K562 (cell line): ENCODE measurements around the gene NDUFA7. TPM values are rescaled to one million over a fixed set of nuclear protein-coding genes. Genes with fewer than 3 reads are reported as not detected.

Experiments used
- ATAC-seq: fragments of 200-7000 bp; cut with Tn5 transposase; 3 replicates; pipeline ENCODE4 v1.9.1; 2020; ENCODE audit warnings: moderate library complexity
- BruUV-seq: library from RNA; stranded (reverse); fragments of 400-500 nt; replicated peaks from 2 replicates; lab custom pipeline; 2021; lab: Mats Ljungman, UMichigan
- CTCF ChIA-PET: fragments of 300-600 bp; formaldehyde crosslinking; extraction: SDS; loops from one replicate; lab custom pipeline; 2021; ENCODE audit warnings: low intra/inter-chr PET ratio; lab: Yijun Ruan, JAX
- POLR2A ChIA-PET: fragments of 300-600, 350-650 bp; sonication (Branson Sonifier 250); formaldehyde crosslinking; extraction: SDS; loops from one replicate; lab custom pipeline; 2021; ENCODE audit warnings: antibody characterized with exemption, inconsistent platforms; lab: Yijun Ruan, JAX
- DNase-seq, 4 experiments: peaks; one replicate each; pipeline versions ENCODE4 v3.0.0 to v3.0.0-alpha.2; 2011 to 2018; ENCODE audit warnings: low spot score in 3 of 4, mixed read lengths in 3 of 4; ENCODE audit errors: extremely low read depth in 1 of 4
- FAIRE-seq: peaks from 2 replicates; lab custom pipeline; 2011; peaks lifted over from hg19 to GRCh38; lab: Jason Lieb, UNC
- H2AFZ ChIP-seq: 2 replicates; pipeline ENCODE4 v1.6.0; 2011; ENCODE audit warnings: low read depth, low read length, control low read depth, inconsistent platforms
- H3K27ac ChIP-seq: fragments of 200-600 bp; 3 replicates; pipeline ENCODE4 v1.8.0; 2011; ENCODE audit warnings: low read depth, mild to moderate bottlenecking, control low read depth, inconsistent platforms, low read length, moderate library complexity, mixed read lengths; ENCODE audit errors: extremely low read depth
- H3K27me3 ChIP-seq, 2 experiments: fragments of 300-600 bp in 1 of 2; 2 replicates in 1 of 2; 3 replicates in 1 of 2; pipeline versions ENCODE4 v1.6.0 to v1.8.0; 2011; ENCODE audit warnings: inconsistent platforms in 2 of 2, low read length in 2 of 2, mild to moderate bottlenecking in 1 of 2, mixed read lengths in 1 of 2, moderate library complexity in 1 of 2; ENCODE audit not compliant: control insufficient read depth in 2 of 2, insufficient read depth in 2 of 2
- H3K36me3 ChIP-seq: fragments of 300-600 bp; 3 replicates; pipeline ENCODE4 v1.8.0; 2011; ENCODE audit warnings: mild to moderate bottlenecking, low read length, inconsistent platforms; ENCODE audit not compliant: control insufficient read depth, insufficient read depth
- H3K4me1 ChIP-seq, 2 experiments: fragments of 200-600 bp in 1 of 2; replicated peaks in 1 of 2; 2 replicates in 1 of 2; 3 replicates in 1 of 2; pipeline versions ENCODE4 v1.5.1 to v1.8.0; 2011; ENCODE audit warnings: inconsistent platforms in 2 of 2, low read length in 2 of 2, mild to moderate bottlenecking in 1 of 2, mixed read lengths in 1 of 2, moderate library complexity in 1 of 2; ENCODE audit not compliant: control insufficient read depth in 2 of 2, insufficient read depth in 2 of 2
- H3K4me2 ChIP-seq: 2 replicates; pipeline ENCODE4 v1.6.1; 2011; ENCODE audit warnings: low read length, control low read depth, inconsistent platforms, mixed read lengths; ENCODE audit not compliant: insufficient read depth
- H3K4me3 ChIP-seq: fragments of 200-600 bp; sonication (generic), shearing (Covaris generic); 2 replicates; pipeline ENCODE4 v1.5.1; 2016; ENCODE audit warnings: control low read depth, inconsistent platforms
- H3K79me2 ChIP-seq: fragments of 200-600 bp; 3 replicates; pipeline ENCODE4 v1.8.0; 2011; ENCODE audit warnings: low read length, inconsistent platforms; ENCODE audit not compliant: control insufficient read depth, insufficient read depth
- H3K9ac ChIP-seq, 2 experiments: 2 replicates each; pipeline versions ENCODE4 v1.6.0 to v1.6.1; 2011; ENCODE audit warnings: low read depth in 2 of 2, low read length in 2 of 2, control low read depth in 1 of 2, inconsistent platforms in 1 of 2, mild to moderate bottlenecking in 1 of 2, mixed read lengths in 1 of 2; ENCODE audit not compliant: insufficient read depth in 1 of 2
- H3K9me1 ChIP-seq: one replicate; pipeline ENCODE4 v1.6.0; 2011; ENCODE audit warnings: inconsistent platforms, mild to moderate bottlenecking, low read length, moderate library complexity; ENCODE audit not compliant: control insufficient read depth, insufficient read depth
- H3K9me3 ChIP-seq: replicated peaks from 2 replicates; pipeline ENCODE4 v1.5.1; 2011; ENCODE audit warnings: low read depth, low read length, inconsistent platforms; ENCODE audit not compliant: control insufficient read depth, insufficient read depth
- H4K20me1 ChIP-seq: replicated peaks from 2 replicates; pipeline ENCODE4 v1.6.1; 2011; ENCODE audit warnings: low read length, inconsistent platforms, mixed read lengths; ENCODE audit not compliant: control insufficient read depth, insufficient read depth
- ARID3B ChIP-seq: fragments of 250-450 bp; sonication (Bioruptor Pico); IDR thresholded peaks from 2 replicates; pipeline ENCODE4 v1.4.0; 2020; ENCODE audit warnings: borderline replicate concordance
- CREM ChIP-seq: IDR thresholded peaks from 2 replicates; pipeline ENCODE4 v1.6.1; 2014; ENCODE audit warnings: antibody characterized with exemption, low read depth
- E2F1 ChIP-seq: sonication (generic); formaldehyde crosslinking; IDR thresholded peaks from 2 replicates; pipeline ENCODE4 v1.8.1; 2023; ENCODE audit warnings: mild to moderate bottlenecking, missing genetic modification reagents, moderate library complexity
- HNRNPUL1 ChIP-seq: fragments of 200-400 bp; formaldehyde crosslinking; IDR thresholded peaks from 2 replicates; pipeline ENCODE4 v1.6.1; 2017; ENCODE audit warnings: low read length
- MED1 ChIP-seq: sonication (generic); formaldehyde crosslinking; IDR thresholded peaks from 2 replicates; pipeline ENCODE4 v1.8.1; 2023; ENCODE audit warnings: missing genetic modification reagents, borderline replicate concordance
- RBM25 ChIP-seq: fragments of 200-400 bp; formaldehyde crosslinking; IDR thresholded peaks from 2 replicates; pipeline ENCODE4 v1.6.1; 2018; ENCODE audit warnings: low read length, low read depth, moderate library complexity; ENCODE audit not compliant: severe bottlenecking
- SMARCC2 ChIP-seq: fragments of 450-650 bp; IDR thresholded peaks from 2 replicates; pipeline ENCODE4 v1.6.1; 2017; ENCODE audit warnings: antibody characterized with exemption, moderate library complexity, mild to moderate bottlenecking, low read depth
- STAT5A ChIP-seq: IDR thresholded peaks from 2 replicates; pipeline ENCODE4 v1.6.1; 2012; ENCODE audit warnings: low read length, inconsistent platforms, borderline replicate concordance
- TCF7 ChIP-seq: sonication (generic); IDR thresholded peaks from 2 replicates; pipeline ENCODE4 v1.6.1; 2016; ENCODE audit warnings: antibody characterized with exemption, borderline replicate concordance
- ZHX1 ChIP-seq: fragments of 150-350 bp; conservative IDR thresholded peaks from 2 replicates; pipeline ENCODE4 v1.6.1; 2014; ENCODE audit warnings: low read length
- ZNF384 ChIP-seq: IDR thresholded peaks from 2 replicates; pipeline ENCODE4 v1.6.1; 2012; ENCODE audit warnings: low read depth, low read length, improper control_type of control experiment
- ZNF668 ChIP-seq: fragments of 250-450 bp; sonication (Bioruptor Pico); IDR thresholded peaks from 2 replicates; pipeline ENCODE4 v1.8.0; 2022; ENCODE audit warnings: mild to moderate bottlenecking, inconsistent platforms
- ZSCAN29 ChIP-seq: fragments of 450-650 bp; IDR thresholded peaks from 2 replicates; pipeline ENCODE4 v1.6.1; 2017
- WGBS: fragments of 100-300 bp; shearing (Covaris generic); methylation state at CpG from one replicate; pipeline ENCODE4 v1.1.6; 2016; ENCODE audit warnings: low coverage, mixed read lengths; ENCODE audit not compliant: insufficient coverage; ENCODE audit errors: missing lambda C conversion rate; 5-methylcytosine and 5-hydroxymethylcytosine counted together
- in situ Hi-C: fragments of 300-500 bp; cut with MboI; formaldehyde crosslinking; loops from 4 replicates; pipeline ENCODE4 v1.15.0; 2018; ENCODE audit warnings: inconsistent platforms, mixed read lengths
- intact Hi-C: fragments of 100-400 bp; cut with micrococcal nuclease; formaldehyde crosslinking; loops from 2 replicates; pipeline ENCODE4 v1.14.2; 2022
- polyA plus RNA-seq, 8 experiments: library from polyadenylated mRNA; depleted of rRNA in 4 of 8; stranded (reverse) in 5 of 8; unstranded in 3 of 8; fragments of >200 nt; fragmentation: Nextera tagmentation in 2 of 8; fragmentation: Illumina TruSeq in 1 of 8; extraction: Ambion mirVana in 2 of 8; extraction: Trizol in 1 of 8; gene quantifications; 2 replicates each; pipeline versions ENCODE4 v1.2.1 to v1.2.3, GENCODE V29; 2011 to 2014; ENCODE audit warnings: inconsistent platforms in 1 of 8, missing spikeins in 1 of 8
- total RNA-seq, 7 experiments: library from RNA; depleted of rRNA in 6 of 7; stranded (reverse); fragments of >200 nt in 6 of 7; fragmentation: Illumina TruSeq in 2 of 7; extraction: Trizol in 2 of 7; gene quantifications; 2 replicates each; pipeline versions ENCODE4 v1.2.1 to v1.2.3, GENCODE V29; 2011 to 2021; ENCODE audit warnings: low replicate concordance in 1 of 7
- TF ChIP-seq, protein P1 (sequence below): fragments of 450-650 bp; IDR thresholded peaks from 2 replicates; pipeline ENCODE4 v1.6.1; 2018; ENCODE audit not compliant: partially characterized antibody

Gene NDUFA7
- total and polyA plus RNA-seq, 9 of the 15 experiments (the other 6 are each of a cell fraction or from before 2014, with no cell fraction given) = 70.8 to 348 (median 142) TPM

DNA sequence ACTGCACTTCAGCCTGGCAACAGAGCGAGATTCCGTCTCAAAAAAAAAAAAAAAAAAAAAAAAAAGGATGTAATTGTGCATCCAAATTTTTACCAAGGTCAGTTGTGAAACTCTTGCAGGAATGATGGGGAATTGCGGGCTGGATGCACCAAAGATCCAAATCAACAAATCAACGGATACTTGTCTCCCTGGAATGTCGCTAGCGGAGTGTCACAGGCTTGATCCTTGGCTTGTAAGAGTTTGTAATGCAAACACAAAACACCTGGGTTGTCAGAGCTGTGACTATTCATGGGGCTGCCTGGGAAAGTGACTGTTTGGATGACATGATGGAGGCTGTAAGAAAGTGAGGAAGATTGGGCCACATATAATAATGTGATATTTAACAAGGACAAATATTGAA, 17.7 kb upstream of the NDUFA7 start (continued):
- no peak for TF ChIP-seq E2F1 (CRISPR knock-in tag)
- TF ChIP-seq STAT5A = no peak
- no peak for TF ChIP-seq ZSCAN29
- no peak for TF ChIP-seq TCF7
- TF ChIP-seq SMARCC2 = no peak
- no peak for TF ChIP-seq HNRNPUL1
- no peak for TF ChIP-seq CREM
- no peak for TF ChIP-seq MED1
- no peak for TF ChIP-seq ZNF384

- no peaks in the 10 kb centered on the region for H3K9me3 ChIP-seq
- no peak for FAIRE-seq
- no peak overlapping the region for H3K9ac ChIP-seq
- no TSS peak for BruUV-seq
- H3K36me3 ChIP-seq = no peaks in the 10 kb centered on the region
- DNase-seq = no peak
- H3K4me3 ChIP-seq = no peak overlapping the region
- ATAC-seq = no peak
- in situ Hi-C loops (no loop called here), intact Hi-C loops (no loop called here)
- POLR2A ChIA-PET = no interaction called here
- CTCF ChIA-PET = interaction anchor here (0.6 kb wide), 1 partner anchor 986 kb away, joined by 3 read pairs; no protein-coding TSS in a partner anchor
- H3K4me1 ChIP-seq = peaks cover 0 to 49% of the 10 kb centered on the region in 2 experiments; a peak in 3 of 5 replicates
- H3K27me3 ChIP-seq = peaks cover 13 to 36% of the 10 kb centered on the region in 2 experiments; a peak in 4 of 5 replicates
- no peaks in the 10 kb centered on the region for H3K79me2 ChIP-seq
- no peaks in the 10 kb centered on the region for H4K20me1 ChIP-seq
- no peak overlapping the region for H2AFZ ChIP-seq
- H3K27ac ChIP-seq = no peak overlapping the region
- no peak overlapping the region for H3K4me2 ChIP-seq
- no peaks in the 10 kb centered on the region for H3K9me1 ChIP-seq
- 36% methylated on average over 7 of the region's 7 CpGs for WGBS
- TF ChIP-seq, protein P1, sequence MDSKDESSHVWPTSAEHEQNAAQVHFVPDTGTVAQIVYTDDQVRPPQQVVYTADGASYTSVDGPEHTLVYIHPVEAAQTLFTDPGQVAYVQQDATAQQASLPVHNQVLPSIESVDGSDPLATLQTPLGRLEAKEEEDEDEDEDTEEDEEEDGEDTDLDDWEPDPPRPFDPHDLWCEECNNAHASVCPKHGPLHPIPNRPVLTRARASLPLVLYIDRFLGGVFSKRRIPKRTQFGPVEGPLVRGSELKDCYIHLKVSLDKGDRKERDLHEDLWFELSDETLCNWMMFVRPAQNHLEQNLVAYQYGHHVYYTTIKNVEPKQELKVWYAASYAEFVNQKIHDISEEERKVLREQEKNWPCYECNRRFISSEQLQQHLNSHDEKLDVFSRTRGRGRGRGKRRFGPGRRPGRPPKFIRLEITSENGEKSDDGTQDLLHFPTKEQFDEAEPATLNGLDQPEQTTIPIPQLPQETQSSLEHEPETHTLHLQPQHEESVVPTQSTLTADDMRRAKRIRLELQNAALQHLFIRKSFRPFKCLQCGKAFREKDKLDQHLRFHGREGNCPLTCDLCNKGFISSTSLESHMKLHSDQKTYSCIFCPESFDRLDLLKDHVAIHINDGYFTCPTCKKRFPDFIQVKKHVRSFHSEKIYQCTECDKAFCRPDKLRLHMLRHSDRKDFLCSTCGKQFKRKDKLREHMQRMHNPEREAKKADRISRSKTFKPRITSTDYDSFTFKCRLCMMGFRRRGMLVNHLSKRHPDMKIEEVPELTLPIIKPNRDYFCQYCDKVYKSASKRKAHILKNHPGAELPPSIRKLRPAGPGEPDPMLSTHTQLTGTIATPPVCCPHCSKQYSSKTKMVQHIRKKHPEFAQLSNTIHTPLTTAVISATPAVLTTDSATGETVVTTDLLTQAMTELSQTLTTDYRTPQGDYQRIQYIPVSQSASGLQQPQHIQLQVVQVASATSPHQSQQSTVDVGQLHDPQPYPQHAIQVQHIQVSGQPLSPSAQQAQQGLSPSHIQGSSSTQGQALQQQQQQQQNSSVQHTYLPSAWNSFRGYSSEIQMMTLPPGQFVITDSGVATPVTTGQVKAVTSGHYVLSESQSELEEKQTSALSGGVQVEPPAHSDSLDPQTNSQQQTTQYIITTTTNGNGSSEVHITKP = no peak
- TF ChIP-seq ZHX1 = no peak
- no peak for TF ChIP-seq ZNF668
- no peak for TF ChIP-seq RBM25
- TF ChIP-seq ARID3B = no peak
Observed at GRCh38 chr19:8337728-8338127, 16.6 kb upstream of the NDUFA7 start.
